GM23248 (cell line): ENCODE data around the gene SBF2.

Experiments
- EZH2 ChIP-seq: fragments of 200-600 bp; sonication (generic); IDR thresholded peaks from 2 replicates; pipeline ENCODE4 v1.6.1; 2018; ENCODE audit warnings: antibody characterized with exemption, mild to moderate bottlenecking; ENCODE audit not compliant: insufficient read depth, poor library complexity, severe bottlenecking
- EZH2phosphoT487 ChIP-seq: fragments of 200-600 bp; sonication (generic); IDR thresholded peaks from 2 replicates; pipeline ENCODE4 v1.6.1; 2018; ENCODE audit warnings: antibody characterized with exemption, moderate library complexity, mild to moderate bottlenecking, low read depth; ENCODE audit not compliant: insufficient read depth

DNA sequence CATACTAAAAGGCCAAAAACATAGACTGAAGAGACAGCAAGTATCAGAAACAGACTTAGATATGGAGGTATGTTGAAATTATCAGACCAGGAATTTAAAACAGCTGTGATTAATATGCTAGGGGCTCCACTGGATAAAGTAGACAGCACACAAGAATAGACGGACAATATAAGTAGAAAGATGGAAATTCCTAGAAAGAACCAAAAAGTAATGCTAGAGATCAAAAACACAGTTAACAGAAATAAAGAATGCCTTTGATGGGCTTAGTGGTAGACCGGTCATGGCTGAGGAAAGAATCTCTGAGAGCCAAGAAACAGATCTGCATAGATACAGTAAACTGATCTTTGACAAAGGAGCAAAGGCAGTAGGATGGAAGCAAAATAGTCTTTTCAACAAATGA is 380.0 kb downstream of the SBF2 start:
- TF ChIP-seq EZH2 (no peak), EZH2phosphoT487 (no peak)
